Osteocyte (in vitro differentiated cells): ENCODE measurements around the gene DLG4. TPM values are rescaled to one million over a fixed set of nuclear protein-coding genes. Genes with fewer than 3 reads are reported as not detected.

Source experiments
- DNase-seq: peaks from one replicate; pipeline ENCODE4 v3.0.0; 2021; ENCODE audit warnings: mixed read lengths; ENCODE audit not compliant: unreplicated experiment; ENCODE audit errors: extremely low spot score
- H3K27ac Mint-ChIP-seq: one replicate; pipeline ENCODE4 v1.8.0; 2021; ENCODE audit warnings: mild to moderate bottlenecking, mixed read lengths; ENCODE audit not compliant: unreplicated experiment
- H3K27me3 Mint-ChIP-seq: one replicate; pipeline ENCODE4 v1.8.0; 2021; ENCODE audit warnings: mixed read lengths; ENCODE audit not compliant: unreplicated experiment
- H3K36me3 Mint-ChIP-seq: one replicate; pipeline ENCODE4 v1.8.0; 2021; ENCODE audit warnings: mixed read lengths; ENCODE audit not compliant: unreplicated experiment
- H3K4me1 Mint-ChIP-seq: one replicate; pipeline ENCODE4 v1.8.0; 2021; ENCODE audit warnings: mixed read lengths; ENCODE audit not compliant: unreplicated experiment
- H3K4me3 Mint-ChIP-seq: one replicate; pipeline ENCODE4 v1.8.0; 2021; ENCODE audit warnings: mild to moderate bottlenecking, moderate library complexity, mixed read lengths; ENCODE audit not compliant: unreplicated experiment
- H3K9me3 Mint-ChIP-seq: one replicate; pipeline ENCODE4 v1.8.0; 2021; ENCODE audit warnings: mixed read lengths; ENCODE audit not compliant: unreplicated experiment
- total RNA-seq: library from RNA; stranded (reverse); gene quantifications from 2 replicates; pipeline ENCODE4 v1.2.1, GENCODE V29; 2021
- TF ChIP-seq, protein P1 (sequence below): fragments of 200-600 bp; sonication (generic); IDR thresholded peaks from 2 replicates; pipeline ENCODE4 v1.5.0; 2021; ENCODE audit warnings: antibody characterized with exemption, mild to moderate bottlenecking, moderate library complexity

The DLG4 gene
- total RNA-seq, 1 donor from 2014 or later = 38.5 TPM

DNA sequence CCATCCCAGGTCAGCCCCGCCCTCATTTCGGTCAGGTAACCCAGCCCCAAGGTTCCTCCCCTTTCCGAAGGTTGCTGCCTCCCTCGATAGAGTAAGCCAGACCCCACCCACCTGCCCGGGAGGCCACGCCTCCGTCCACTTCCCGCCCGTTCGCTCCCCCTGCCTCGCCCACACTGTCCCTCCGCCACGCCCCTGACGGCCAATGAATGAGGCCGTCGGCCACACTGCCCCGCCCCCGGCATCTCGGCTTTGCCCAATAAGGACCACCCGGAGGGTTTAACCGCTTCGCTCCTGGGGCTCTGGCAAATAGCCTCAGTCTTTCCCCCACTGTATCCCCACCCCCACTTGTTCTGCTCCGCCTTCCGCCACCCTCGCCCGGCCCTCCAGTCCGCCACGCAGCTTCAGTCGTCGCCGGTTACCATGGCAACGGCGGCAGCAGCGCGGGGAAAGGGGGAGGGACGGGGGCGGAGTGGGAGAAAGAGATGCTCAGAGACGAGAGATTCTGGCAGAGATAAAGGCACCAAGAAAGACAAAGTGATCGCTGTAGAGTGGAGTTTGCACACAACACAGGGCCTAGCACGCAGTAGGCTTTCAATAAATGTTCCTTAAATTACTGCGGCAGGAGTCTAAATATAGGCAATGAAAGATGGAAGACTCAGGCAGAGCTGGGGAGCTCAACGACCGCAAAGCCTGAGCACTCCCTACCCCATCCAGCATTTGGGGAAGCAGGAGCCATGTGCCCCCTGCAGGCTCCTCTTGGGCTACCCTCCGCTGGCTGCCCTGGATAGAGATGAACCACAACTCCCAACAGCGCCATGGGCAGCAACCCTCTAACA lies 5.1 kb downstream of the DLG4 start:
- Mint-ChIP-seq H3K27me3 (no peaks in the 10 kb centered on the region), H3K4me3 (peak overlapping the region; percentile 92), H3K27ac (peak overlapping the region; percentile 98), H3K4me1 (peaks cover 56% of the 10 kb centered on the region), H3K36me3 (peaks cover 1% of the 10 kb centered on the region), H3K9me3 (no peaks in the 10 kb centered on the region)
- TF ChIP-seq, protein P1, sequence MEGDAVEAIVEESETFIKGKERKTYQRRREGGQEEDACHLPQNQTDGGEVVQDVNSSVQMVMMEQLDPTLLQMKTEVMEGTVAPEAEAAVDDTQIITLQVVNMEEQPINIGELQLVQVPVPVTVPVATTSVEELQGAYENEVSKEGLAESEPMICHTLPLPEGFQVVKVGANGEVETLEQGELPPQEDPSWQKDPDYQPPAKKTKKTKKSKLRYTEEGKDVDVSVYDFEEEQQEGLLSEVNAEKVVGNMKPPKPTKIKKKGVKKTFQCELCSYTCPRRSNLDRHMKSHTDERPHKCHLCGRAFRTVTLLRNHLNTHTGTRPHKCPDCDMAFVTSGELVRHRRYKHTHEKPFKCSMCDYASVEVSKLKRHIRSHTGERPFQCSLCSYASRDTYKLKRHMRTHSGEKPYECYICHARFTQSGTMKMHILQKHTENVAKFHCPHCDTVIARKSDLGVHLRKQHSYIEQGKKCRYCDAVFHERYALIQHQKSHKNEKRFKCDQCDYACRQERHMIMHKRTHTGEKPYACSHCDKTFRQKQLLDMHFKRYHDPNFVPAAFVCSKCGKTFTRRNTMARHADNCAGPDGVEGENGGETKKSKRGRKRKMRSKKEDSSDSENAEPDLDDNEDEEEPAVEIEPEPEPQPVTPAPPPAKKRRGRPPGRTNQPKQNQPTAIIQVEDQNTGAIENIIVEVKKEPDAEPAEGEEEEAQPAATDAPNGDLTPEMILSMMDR = peak; percentile 64
- peak; percentile 99 for DNase-seq

GRCh38 chr17:7213895-7214299 lies 5.7 kb downstream of the DLG4 start:
- no peak for DNase-seq
- Mint-ChIP-seq H3K27me3 (no peaks in the 10 kb centered on the region), H3K4me1 (peaks cover 52% of the 10 kb centered on the region), H3K36me3 (peaks cover 1% of the 10 kb centered on the region), H3K27ac (peak overlapping the region; percentile 98), H3K4me3 (peak overlapping the region; percentile 92), H3K9me3 (no peaks in the 10 kb centered on the region)
- TF ChIP-seq, protein P1 = peak; percentile 60

DNA sequence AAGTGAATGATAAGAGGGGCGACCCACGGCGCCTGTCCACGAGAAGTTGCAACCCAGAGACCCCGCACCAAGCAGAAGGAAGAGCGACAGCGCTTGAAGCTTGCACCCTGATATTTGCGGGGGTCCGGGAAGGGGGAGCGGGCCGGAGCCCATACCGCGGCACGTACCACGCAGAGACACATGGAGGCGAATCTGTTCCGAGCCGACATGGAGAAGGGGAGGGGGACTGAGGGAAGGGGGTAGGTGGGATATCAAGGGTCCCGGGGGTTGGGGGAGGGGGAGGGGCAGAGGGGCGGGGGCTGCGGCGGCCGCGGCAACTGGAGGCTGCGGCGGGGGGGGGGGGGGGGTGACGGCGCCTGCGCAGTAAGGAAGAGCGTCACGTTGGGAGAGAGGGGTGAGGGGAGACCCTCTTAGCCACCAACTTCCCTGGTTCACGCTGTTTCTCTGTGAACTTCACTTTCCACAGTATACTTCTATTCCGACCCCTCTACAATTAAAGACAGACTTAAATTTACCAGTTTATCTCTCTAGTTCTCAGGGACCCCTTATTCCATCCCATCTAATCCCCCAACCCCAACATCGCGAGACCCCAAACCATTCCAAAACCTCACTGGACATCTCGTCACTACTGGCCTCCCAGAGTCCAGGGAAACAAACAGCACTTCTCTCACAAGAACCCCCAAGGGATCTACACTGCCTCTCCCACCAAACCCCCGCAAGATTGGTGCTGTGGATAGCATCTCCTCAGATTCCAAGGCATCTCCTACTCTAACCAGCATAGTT lies 8.0 kb downstream of the DLG4 start:
- Mint-ChIP-seq H3K27ac (no peak overlapping the region), H3K36me3 (peaks cover 1% of the 10 kb centered on the region), H3K4me1 (peaks cover 38% of the 10 kb centered on the region), H3K4me3 (no peak overlapping the region), H3K27me3 (no peaks in the 10 kb centered on the region), H3K9me3 (no peaks in the 10 kb centered on the region)
- TF ChIP-seq, protein P1 = no peak
- no peak for DNase-seq

GRCh38 chr17:7208754-7209460 lies 10.7 kb downstream of the DLG4 start:
- Mint-ChIP-seq H3K36me3 (peaks cover 1% of the 10 kb centered on the region), H3K27me3 (no peaks in the 10 kb centered on the region)

More at GRCh38 chr17:7208754-7209460, 10.7 kb downstream of the DLG4 start:
- no peaks in the 10 kb centered on the region for H3K9me3 Mint-ChIP-seq
- peaks cover 28% of the 10 kb centered on the region for H3K4me1 Mint-ChIP-seq
- H3K4me3 Mint-ChIP-seq = no peak overlapping the region
- DNase-seq = no peak
- H3K27ac Mint-ChIP-seq = no peak overlapping the region
- TF ChIP-seq, protein P1 = no peak
